Mucosa of stomach (tissue), 1 donor: Measurements from ENCODE around the gene DNAAF1.

ENCODE experiments used
- H3K27me3 ChIP-seq: one replicate; pipeline ENCODE4 v1.7.0; 2013; ENCODE audit warnings: mild to moderate bottlenecking, low read length; ENCODE audit not compliant: control insufficient read depth, insufficient read depth
- H3K36me3 ChIP-seq: one replicate; pipeline ENCODE4 v1.7.0; 2013; ENCODE audit warnings: low read length; ENCODE audit not compliant: control insufficient read depth, insufficient read depth
- H3K4me1 ChIP-seq: one replicate; pipeline ENCODE4 v1.7.0; 2013; ENCODE audit warnings: mild to moderate bottlenecking, low read length; ENCODE audit not compliant: control insufficient read depth, insufficient read depth
- H3K4me3 ChIP-seq: one replicate; pipeline ENCODE4 v1.7.0; 2013; ENCODE audit warnings: low read length
- H3K9ac ChIP-seq: one replicate; pipeline ENCODE4 v1.7.0; 2013; ENCODE audit warnings: mild to moderate bottlenecking, low read length, moderate library complexity
- H3K9me3 ChIP-seq: one replicate; pipeline ENCODE4 v1.7.0; 2013; ENCODE audit warnings: mild to moderate bottlenecking, low read length, moderate library complexity; ENCODE audit not compliant: control insufficient read depth
- donor health status: Pancreatic carcinoma.

Gene DNAAF1

DNA sequence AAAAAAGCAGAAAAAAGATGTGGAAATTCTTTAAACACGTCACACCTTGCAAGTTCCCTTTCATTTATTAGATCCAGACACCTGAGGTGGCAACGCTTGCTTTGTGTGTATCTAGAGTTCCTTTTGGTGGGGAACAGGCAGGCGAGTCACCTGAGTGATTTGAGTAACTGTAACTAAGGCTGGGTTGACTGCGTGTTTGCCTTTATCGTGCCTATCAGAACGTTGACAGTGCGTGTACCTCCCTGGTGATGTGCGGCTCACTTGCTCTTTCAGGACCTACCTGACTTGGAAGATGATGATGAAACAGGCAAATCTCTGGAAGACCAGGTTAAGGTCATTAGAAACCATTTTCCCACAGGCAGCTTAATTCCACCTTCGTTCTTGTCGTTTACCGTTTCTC, 29.3 kb downstream of the DNAAF1 start:
- H3K9ac ChIP-seq, result no peak overlapping the region
- no peak overlapping the region for H3K4me3 ChIP-seq
- H3K27me3 ChIP-seq, result peaks cover 4% of the 10 kb centered on the region
- H3K9me3 ChIP-seq, result no peaks in the 10 kb centered on the region
- no peaks in the 10 kb centered on the region for H3K36me3 ChIP-seq
- peaks cover 18% of the 10 kb centered on the region for H3K4me1 ChIP-seq

DNA sequence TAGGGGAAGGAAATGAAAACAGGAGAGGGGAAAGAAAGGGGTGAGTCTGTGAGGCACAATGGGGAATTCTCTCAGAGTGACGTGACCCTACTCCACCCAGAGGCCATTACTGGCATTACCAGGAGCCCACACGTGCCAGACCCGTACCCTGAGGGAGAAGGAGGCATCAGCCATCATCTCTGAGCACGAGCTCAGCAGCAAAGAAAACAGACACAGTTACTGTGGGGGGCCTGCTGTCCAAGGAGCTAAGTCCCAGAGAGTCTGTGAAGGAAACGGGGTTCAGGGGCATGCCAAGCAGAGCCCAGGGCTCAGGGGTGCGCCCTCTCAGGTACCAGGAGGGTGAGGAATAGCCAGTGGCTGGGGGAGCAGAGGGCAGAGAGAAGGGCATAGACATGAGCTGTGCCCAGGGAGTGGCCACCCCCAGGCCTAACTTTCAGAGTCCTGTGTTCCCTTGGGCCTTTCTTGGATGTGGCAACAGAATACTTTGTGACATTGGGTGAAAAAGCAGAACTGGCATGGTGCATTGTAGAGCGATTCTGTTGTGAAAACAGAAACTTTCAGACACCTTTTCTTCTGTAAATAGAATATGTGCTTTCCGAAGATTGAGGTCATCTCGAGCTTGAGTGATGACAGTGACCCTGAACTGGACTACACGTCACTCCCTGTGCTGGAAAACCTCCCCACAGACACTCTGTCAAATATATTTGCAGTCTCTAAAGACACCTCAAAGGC, 30.4 kb downstream of the DNAAF1 start:
- Histone ChIP-seq H3K27me3 (peaks cover 4% of the 10 kb centered on the region), H3K9me3 (no peaks in the 10 kb centered on the region), H3K36me3 (no peaks in the 10 kb centered on the region), H3K4me1 (peaks cover 18% of the 10 kb centered on the region), H3K4me3 (no peak overlapping the region), H3K9ac (no peak overlapping the region)

DNA sequence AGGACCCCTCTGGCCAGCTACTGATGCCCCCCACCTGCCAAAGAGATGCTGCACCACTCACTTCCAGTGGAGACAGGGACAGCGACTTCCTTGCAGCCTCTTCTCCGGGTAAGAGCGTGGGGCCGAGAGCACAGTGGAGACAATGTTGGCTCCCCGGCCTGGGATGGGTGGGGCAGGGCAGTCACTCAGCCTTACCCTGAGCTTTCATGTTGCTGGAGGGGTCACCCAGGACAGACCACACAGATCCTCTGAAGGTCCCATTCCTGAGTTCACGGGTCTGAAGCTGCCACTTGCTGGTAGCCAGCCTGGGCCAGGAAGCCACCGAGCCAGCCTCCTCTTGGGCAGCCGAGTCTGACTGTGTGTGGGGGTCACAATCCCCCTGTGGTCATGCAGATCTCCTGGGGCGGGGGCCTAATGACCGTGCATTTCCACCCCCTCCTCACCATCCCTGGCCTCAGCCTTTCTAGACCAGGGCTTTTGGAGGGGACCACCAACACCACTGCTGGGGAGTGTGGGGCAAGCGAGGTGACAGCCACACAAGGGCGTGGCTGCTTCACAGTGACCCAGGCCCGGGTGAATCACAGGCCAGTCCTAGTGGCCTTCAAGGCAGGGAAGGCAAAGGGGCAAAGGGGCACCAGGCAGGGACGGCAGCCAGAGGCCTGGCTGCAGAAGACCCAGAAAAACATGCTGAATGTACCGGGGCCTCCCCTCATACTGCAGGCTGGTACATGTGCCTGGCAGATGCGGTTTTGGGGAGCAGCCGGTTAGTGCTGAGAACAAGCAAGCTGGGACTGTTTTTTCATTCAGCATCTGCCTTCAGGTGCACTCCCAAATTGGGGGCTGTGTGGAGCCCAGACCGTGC, 31.3 kb downstream of the DNAAF1 start:
- H3K4me1 ChIP-seq, result peaks cover 18% of the 10 kb centered on the region
- no peak overlapping the region for H3K4me3 ChIP-seq
- H3K36me3 ChIP-seq, result no peaks in the 10 kb centered on the region
- no peaks in the 10 kb centered on the region for H3K9me3 ChIP-seq
- no peak overlapping the region for H3K9ac ChIP-seq
- H3K27me3 ChIP-seq, result peaks cover 4% of the 10 kb centered on the region

DNA sequence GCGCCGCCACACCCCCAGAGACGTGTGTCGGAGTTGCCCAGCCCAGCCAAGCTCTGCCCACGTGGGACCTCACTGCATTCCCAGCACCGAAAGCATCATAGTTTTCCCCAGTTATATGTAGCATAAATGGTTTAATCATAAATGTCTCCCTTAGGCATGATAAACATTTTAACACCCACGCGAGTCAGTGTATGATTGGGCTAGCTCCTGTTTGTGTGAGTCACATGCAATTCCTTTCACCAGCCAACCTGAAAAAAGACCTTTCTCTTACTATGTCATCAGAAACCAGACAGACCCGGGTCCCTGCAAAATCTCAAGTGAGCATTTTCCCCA, 32.6 kb downstream of the DNAAF1 start:
- Histone ChIP-seq H3K4me3 (no peak overlapping the region), H3K36me3 (peaks cover 4% of the 10 kb centered on the region)

DNA sequence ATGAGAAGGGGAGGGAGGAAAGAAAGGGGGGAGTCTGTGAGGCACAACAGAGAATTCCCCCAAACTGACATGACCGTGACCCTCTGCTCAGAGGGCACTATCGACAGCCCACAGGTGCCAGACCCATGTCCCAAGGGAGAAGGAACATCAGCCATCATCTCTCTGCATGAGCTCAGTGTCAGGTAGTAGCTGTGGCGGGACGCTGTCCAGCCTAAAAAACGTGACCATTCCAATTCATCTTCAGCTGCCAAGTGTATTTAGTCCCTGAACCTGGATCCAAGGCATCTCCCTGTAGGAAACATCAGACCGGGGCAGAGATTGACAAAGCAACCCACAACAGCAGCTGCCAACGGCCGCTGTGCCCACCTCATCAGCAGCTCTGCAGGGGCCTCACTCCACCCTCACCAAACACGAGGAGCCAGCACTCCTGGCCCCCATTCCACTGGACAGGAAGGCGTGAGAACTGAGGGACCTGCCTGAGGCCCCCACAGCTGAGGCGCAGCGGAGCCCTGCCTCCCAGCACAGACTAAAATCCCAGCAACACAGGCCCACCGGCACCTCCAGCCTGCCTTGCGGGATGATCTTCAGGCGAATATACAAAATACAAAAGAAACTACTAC, 33.1 kb downstream of the DNAAF1 start:
- Histone ChIP-seq H3K9me3 (no peaks in the 10 kb centered on the region), H3K36me3 (peaks cover 4% of the 10 kb centered on the region), H3K4me3 (no peak overlapping the region), H3K9ac (no peak overlapping the region), H3K4me1 (peaks cover 18% of the 10 kb centered on the region), H3K27me3 (no peaks in the 10 kb centered on the region)

More for the DNA sequence above, 32.6 kb downstream of the DNAAF1 start:
- Histone ChIP-seq H3K27me3 (peaks cover 2% of the 10 kb centered on the region), H3K9ac (no peak overlapping the region), H3K9me3 (no peaks in the 10 kb centered on the region), H3K4me1 (peaks cover 18% of the 10 kb centered on the region)

DNA sequence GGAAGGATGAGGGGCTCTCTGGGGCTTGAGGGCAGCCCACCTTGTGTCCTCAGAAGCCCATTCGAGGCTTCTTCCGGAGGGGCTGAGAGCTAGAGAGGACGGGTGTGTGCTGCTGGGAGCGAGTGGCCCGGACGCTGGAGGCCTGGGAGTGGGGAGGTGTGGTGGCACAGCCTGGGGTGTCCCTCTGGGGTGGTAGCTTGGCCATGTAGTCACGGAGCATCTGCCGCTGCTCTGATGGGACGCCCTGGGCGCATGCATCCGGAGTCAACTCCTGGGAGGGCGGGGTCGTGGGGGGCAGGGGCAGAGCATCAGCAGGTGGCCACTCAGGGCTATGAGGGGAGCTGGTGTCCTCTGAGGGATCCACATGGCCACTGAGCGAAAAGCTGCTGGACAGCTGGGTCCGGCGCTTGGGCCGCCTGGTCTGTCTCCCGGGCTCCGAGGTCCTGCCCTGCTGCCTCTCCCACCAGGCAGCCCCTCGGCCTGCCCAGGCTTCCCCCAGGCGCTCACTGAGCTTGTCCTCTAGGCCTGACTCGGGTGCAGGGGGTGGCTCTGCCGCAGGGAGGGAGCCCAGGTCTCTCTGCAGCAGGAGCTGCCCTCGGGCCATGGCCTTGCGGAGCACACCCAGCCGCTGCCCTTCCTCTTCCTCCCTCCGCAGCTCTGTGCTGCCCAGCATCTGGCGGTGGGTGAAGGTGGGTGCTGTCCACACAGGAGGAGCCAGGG, 33.9 kb downstream of the DNAAF1 start:
- Histone ChIP-seq H3K27me3 (no peaks in the 10 kb centered on the region), H3K4me1 (peaks cover 18% of the 10 kb centered on the region), H3K4me3 (no peak overlapping the region), H3K9ac (no peak overlapping the region), H3K9me3 (no peaks in the 10 kb centered on the region), H3K36me3 (peaks cover 4% of the 10 kb centered on the region)

DNA sequence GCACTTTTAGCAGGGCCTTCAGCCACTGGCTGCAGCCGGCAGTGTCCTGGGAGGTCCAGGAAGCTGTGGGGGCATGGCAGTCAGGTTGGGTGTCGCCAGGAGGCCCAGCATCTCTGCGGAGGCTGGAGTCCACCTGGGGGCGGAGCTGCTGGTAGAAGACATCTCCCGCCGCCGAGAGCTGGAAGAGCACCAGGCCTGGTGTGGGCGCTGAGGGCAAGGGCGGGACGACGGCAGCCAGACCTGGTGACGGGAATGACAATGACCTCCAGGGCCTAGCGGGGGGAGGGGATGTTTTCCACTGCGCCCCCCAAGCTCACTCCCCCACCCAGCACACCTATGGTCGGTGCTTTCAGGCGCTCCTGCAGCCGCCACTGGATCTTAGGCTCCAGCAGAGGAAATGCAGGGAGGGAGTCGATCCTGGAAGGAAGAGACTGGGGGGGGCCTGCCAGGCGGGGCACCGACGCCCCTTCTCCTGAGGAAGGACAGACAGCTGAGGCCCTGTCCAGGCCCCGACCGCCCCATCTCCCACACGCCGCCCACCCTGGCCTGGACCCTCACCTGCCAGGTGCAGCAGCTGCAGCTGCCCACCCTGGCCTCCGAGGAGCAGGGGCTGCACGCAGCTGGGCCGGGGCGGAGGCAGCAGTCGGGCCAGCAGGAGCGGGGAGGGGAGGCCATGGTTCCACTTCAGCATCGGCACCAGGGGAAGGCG, 34.7 kb downstream of the DNAAF1 start:
- H3K4me1 ChIP-seq, result peaks cover 22% of the 10 kb centered on the region
- H3K27me3 ChIP-seq, result no peaks in the 10 kb centered on the region
- H3K9ac ChIP-seq, result no peak overlapping the region
- H3K4me3 ChIP-seq, result no peak overlapping the region
- no peaks in the 10 kb centered on the region for H3K9me3 ChIP-seq
- peaks cover 4% of the 10 kb centered on the region for H3K36me3 ChIP-seq

DNA sequence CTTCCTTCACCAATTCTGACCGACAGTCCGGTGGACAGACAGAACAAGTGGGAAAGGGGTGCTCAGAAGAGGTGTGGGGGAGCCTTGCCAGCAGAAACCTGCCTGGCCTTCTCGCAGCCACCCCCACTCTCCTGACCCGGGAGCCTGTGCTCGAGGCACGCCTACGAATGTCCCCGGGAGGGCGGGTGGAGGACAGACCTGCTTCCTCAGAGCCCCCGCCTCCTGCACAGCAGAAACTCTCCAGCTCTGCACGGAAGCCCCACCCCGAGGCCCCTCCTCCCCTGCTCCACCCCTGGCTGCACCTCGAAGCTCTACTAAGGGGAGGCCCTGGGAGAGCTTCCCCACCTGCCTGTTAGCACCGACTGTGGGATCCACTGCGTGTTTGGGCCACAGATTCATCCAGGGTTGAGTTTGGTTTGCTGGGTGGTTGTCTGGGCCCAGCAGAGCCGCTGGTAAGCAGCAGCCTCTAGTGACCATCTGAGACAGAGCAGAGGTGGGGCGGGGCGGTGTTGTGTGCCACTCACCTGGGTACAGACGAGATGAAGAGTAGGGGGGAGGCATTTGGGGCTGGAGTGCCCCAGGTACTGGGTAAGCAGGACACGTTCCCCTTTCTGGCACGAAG, 35.5 kb downstream of the DNAAF1 start:
- Histone ChIP-seq H3K9ac (no peak overlapping the region), H3K4me1 (peaks cover 22% of the 10 kb centered on the region), H3K27me3 (no peaks in the 10 kb centered on the region), H3K4me3 (no peak overlapping the region), H3K36me3 (peaks cover 4% of the 10 kb centered on the region), H3K9me3 (no peaks in the 10 kb centered on the region)

DNA sequence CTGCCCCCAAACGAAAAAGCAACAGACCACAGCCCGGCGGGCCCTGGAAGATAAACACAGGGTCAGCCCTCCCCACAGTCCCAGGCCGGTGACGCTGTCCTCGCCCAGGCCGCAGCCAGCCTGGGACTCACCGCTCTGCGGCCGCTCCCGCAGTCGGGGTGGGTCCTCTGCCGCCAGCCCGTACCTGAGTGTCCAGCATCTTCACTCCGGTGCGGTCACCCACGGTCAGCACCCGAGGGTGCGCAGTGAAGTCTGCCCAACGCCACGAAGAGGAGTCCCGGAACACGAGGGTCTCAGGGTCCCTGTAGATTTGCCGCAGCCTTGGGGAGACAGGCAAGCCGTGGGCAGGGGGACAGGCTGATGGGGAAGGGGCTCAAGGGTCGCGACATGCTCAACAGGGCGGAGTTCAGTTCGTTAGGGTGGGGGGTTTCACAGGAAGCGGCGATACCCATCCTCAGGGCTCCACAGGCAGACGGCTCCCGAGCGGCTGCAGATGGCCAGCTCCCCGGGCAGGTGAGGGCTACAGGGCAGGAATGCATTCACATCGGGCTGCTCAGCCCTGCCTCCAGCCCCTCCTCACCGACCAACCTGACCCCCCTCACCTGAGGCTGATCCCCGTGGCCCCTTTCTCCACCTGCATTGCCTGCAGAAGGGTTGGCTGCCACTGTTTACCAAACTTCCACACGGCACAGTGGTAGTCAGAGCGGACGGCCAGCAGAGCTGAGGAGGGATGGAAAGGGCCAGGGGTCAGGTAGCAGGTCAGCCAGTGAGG, 36.2 kb downstream of the DNAAF1 start:
- no peak overlapping the region for H3K9ac ChIP-seq
- H3K4me1 ChIP-seq, result peaks cover 22% of the 10 kb centered on the region
- H3K4me3 ChIP-seq, result no peak overlapping the region
- H3K27me3 ChIP-seq, result no peaks in the 10 kb centered on the region
- no peaks in the 10 kb centered on the region for H3K9me3 ChIP-seq
- H3K36me3 ChIP-seq, result peaks cover 4% of the 10 kb centered on the region

DNA sequence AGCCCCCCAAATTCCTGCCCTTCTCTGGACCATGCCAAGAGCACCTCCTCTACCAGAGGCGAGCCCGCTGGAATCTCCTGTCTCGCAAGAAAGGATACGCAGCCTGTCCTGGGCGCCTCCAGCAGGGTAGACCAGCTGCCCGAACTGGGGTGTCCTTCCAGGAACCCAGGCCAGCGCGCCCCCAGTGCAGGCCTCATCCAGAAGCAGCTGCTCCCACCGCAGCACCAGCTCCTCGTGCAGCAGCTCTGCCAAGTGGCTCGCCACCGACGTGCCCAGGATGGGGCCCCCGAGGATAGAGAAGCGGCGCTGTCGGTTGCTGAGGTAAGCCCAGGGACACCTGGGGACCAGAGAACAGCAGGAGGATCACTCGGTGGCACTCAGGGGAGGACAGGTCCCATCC, 37.0 kb downstream of the DNAAF1 start:
- Histone ChIP-seq H3K27me3 (no peaks in the 10 kb centered on the region), H3K9me3 (no peaks in the 10 kb centered on the region), H3K4me3 (no peak overlapping the region), H3K9ac (no peak overlapping the region), H3K36me3 (peaks cover 4% of the 10 kb centered on the region), H3K4me1 (peaks cover 14% of the 10 kb centered on the region)
